DMS 273 (cell line): ENCODE measurements around the gene ATP11A.

Source experiments
- DNase-seq: peaks from one replicate; lab custom pipeline; 2025; ENCODE audit not compliant: unreplicated experiment; lab: John Stamatoyannopoulos, UW

Gene ATP11A

DNA sequence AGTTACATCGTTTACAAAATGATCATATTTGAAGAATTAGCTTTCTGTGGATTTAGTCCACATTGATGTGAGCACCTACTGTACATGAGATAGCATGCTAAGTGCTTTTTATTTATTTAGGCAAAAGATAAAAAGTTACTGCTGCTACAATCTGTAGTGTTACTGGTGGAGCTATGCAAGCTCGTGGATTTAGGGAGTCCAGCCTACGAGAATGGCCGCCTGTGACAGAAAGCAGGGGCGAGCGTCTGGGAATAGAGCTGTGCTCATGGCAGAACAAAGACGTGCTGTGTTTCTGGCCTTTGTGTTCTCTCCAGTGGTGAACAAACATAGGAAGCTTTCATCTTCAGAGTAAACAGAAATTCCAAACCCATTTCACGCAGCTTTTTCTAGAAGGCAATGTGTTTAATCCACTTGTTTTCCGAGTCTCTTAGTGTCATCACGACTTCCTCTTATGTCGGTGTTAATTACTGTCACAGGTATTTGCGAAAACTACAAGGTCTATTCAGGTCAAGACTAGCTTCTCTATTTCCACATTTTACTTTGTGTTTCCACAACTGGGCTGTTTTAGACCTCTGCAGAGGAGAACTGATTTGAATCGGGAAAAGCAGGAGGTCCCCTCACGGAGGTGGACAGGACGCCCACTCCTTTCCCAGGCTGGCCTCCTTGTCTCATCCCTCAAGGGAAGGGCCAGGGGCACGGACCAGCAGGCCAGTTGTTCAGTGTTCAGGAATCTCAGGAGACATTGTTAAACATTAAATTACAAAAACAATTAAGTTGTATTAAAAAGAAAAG lies 67.3 kb downstream of the ATP11A start:
- DNase-seq, result no peak

DNA sequence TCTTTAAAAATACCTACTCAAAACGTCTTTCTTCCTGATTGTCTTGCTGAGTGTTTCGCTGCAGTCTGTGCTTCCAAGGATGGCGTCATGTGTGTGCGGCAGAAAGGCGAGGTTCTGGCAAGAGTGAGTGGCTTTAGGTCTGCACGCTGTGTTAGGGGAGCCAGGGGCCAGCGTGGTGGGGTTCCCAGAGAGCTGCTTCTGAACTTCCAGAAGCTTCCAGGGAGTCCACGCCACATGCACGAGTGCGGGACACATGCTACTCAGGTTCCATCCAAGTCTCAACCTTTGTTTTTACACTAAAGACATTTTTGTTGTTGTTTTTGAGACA lies 67.9 kb downstream of the ATP11A start:
- DNase-seq, result no peak

DNA sequence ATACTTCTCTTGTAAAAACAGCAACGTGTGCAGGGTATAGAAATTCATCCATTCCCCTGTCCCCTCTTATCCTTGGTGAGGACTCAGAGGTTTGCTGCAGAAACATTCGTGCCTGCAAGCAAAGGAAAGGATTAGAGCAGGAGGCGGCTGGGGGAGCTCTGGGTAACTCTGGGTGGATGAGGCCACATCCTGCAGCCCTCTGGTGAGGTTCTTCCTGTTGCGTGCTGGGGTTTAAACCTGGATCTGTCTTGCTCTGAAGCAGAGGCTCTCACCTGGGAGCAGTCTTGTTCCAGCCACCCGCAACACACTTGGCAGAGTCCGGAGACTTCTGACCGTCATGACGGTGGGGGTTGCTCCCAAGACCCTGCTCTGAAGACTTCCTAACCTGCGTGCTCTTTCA lies 69.2 kb downstream of the ATP11A start:
- DNase-seq, result no peak

DNA sequence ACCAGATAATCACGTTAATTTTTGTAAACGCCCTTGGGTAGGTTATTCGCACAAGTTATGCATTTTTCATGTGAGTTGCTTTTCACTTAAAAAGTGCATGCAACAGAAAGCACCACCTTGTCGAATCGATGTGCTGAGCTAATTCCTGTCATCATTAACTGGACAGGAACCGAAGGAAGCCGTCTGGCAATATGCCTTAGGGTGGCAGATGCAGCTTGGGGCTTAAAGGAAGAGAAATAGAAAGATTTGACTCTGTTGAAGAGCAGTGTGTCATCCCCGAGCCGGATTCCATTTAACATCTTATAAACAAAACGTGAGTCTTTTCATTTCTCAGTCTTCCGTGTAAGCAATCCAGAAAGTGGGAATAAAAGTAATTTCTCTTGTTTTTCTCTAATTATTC lies 70.0 kb downstream of the ATP11A start:
- no peak for DNase-seq

DNA sequence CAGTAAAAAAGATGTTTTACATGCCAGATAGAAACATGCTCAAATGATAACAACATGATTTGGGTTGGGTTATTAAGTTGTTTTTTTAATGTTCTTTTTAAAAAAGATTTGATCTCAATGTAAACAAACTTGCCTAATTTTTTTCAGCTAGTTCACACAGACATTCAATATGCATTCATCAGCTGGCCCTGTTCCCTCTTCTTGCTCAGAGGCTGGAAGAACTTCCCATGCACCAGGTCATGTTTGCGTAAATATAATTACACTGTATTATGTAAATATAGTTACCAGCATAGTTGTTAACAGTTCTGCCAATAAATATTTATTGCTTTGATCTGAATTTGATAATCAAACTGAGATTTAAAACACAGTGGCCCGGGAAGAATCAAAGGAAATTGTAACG lies 70.6 kb downstream of the ATP11A start:
- DNase-seq, result no peak

DNA sequence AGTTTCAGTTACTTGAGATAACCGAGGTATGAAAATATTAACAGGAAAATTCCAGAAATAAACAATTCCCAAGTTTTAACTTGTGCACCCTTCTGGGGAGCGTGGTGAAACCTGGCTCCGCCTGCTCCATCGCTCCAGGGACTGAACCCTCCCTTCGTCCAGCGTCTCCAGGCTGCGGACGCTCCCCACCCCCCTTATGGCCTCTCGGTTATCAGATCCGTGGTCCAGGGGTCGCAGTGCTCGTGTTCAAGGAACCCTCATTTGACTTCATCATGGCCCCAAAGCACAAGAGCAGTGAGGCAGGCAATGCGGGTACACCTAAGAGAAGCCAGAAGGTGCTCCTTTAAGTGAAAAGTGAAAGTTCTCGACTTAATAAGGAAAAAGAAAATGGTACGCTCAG lies 71.1 kb downstream of the ATP11A start:
- no peak for DNase-seq

DNA sequence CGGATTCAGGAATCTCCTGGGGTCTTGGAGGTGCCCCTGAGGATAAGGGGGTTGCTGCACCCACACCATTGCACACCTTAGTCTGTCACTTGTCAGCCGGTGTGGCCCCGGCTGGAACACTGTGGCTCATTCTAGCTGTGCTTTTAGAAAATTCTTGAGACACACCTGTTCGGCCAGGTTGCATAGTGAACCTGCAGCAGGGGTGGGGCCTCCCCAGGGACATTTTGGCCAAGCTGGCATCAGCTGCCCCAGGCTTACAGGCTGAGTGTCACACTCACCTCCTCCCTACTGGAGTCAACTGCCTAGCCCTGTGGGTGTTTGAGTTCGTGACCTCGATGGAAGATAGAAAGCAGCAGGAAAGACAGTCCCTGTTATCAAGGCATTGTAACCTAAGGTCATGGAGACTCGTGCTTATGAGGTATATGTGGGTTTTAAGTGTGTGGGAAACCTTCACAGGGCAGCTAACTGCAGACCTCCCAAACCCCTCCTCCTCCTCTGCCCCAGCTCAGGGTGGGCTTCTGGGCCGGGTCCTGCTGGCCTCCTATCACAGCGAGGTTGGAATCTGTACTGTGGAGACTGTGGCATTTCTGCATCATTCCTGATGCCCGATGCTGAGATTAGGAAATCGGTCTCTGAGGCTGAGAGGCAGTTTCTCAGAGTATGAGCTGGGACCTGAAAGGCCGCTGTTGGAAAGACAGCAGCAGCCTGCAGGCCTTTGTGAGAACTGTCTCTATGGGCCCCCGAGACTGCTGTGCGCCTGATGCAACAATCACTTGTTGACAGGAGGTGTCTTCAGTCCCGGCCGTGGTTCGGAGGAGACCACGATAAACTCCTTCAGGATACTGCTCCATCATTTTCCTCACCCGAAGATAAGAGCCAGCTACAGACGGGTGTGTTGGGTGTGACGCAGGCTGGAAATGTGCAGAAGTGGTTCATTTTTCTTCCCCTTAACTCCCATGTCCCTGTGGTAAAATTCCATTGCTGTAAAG lies 72.2 kb downstream of the ATP11A start:
- DNase-seq, result no peak

DNA sequence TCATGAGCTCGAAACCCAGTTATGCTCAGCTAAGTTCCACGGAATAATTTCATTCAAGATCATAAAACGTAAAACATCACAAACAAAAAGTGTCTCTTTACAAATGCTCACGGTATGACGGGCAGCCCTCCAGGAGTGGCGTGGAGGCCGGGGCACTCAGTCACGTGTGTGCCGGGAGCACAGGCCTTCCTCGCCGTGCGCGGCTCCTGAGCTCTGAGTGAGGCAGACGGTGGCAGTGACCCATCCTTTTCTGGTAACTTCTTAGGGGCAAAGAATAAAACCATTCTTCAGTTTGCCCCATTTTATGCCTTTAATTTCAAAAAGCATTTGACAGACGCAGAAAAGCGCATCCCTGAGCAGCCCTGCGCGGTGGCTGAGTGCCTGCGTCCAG lies 72.8 kb downstream of the ATP11A start:
- no peak for DNase-seq

DNA sequence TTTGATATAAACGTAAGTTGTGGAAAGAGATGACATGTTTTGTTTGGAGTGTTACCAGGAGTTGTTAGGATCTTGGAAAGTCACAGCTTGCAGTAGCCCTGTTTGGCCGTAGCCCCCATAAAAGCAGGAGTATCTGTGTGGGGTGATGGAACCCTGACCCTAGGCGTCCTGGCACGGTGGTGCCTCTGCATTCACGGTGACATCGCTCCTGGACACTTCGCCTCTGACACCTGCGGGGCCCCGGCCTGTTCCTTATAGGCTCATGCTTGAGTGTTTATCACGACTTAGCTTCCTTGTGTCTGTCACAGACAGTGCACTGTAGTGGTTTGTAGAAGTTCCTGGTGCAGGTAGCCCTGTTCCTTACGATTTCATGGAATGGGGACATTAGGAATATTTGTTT lies 74.2 kb downstream of the ATP11A start:
- DNase-seq, result no peak

DNA sequence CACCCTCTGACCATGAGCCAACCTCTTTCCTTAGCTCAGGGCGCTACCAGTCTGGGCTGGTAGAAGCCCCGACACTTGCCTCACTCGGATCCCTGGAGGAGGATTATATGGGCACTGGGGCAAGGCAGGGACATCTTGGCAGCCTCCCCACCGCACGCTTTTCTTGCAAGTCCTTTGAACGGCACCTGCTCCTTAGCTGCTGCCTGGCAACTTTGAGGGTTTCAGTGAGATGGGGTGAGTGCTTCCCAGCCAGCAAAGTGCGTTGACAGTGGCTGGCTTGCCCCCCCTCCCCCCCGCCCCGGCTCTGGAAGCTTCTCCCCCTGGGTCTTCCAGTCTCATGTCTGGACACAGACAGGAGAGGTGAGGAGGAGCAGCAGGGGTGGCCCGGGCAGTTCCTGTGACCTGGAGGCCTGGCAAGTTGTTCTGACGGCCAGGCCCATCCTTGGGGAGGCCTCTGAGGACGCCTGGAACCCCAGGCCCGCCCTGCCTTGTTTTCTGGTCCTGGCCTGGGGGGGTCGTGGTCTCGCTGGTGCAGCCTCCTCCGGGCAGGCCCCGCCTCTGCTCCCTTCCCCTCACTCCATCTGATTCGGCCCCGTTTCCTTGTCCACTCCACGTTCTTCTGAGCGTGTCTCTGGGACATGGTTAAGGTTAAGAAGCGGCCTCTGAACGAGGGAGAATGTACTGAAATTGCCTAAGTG lies 75.2 kb downstream of the ATP11A start:
- DNase-seq, result no peak

DNA sequence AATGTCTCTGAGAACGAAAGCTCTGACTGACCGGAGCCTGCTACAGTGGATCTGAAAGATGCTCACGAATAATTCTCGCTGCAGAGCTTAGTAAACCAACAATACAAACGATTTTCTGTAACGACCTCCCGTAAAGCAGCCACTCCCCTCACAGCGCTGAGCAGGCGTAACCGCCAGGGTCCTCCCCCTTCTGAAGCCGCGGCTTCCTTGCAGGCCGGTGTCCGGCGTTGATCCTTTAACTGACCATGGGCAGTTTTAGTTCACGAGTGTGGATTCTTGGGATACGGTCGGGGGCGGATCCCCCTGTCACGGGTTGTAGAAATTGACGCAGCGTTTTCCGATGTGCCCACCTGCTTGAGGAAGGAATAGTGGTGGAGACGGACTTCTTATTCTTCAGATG lies 75.9 kb downstream of the ATP11A start:
- DNase-seq, result no peak

DNA sequence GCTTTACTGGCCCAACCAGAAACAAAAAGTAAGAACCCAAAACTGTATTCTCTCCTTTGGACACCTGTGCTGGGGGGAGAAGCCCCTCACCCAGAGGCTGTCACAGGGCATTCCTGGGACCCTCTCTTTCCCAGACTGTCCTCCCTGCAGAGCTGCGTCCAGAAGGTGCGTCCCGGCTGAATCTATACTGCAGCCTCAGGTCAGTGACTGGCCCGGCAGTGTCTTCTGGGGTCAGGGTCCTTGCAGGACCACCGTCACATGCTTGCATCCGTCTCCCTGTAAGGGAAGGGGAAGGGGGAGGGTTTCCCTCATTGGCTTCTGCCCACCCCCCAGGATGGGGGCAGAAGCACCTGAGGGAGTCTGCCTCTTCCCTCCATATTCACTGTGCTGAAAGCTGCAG lies 76.5 kb downstream of the ATP11A start:
- no peak for DNase-seq

DNA sequence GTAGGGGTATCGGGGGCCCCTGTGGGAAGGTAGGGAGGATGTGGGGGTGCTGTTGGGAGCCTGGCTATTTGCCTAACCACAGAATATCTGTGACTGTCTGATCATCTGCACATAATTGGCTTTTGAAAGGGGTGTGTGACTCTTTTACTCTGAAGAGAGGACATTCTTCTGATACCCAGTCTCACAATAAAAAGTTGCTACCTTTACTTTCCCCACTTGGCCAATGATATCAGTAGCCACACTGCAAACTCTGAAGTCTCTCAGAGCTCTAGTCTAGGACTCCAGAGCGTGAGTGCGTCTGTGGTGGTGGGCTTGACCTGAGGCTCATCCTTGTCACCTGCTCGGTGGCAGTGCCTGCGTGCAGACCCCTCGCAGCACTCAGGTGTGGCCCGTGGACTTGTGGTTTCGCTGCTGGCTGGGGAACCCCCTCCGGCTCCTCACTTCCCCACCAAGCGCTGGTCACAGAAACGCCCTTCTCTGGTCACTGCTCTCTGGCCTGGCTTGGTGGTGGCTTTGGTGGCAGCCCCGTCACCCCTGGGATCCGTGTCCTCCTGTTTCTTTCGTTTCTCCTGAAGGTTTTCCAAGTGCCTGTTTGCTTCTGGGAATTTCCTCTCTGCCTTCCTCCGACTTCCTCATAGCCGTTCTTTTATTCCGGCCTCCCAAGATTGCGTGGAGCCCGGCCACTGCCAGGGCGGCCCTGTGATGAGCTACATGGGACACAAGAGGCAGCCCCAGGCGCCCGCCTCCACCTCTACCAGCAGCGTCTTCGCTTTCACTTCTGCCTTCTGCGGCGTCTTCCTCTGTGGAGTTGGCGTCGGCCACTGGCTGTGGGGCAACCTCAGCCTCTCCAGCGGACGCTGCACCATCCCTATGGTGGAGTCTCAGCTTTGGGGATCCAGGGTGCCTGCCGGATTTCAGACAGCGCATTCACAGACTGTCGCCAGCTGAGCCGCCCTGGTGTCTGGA lies 78.0 kb downstream of the ATP11A start:
- DNase-seq, result no peak

DNA sequence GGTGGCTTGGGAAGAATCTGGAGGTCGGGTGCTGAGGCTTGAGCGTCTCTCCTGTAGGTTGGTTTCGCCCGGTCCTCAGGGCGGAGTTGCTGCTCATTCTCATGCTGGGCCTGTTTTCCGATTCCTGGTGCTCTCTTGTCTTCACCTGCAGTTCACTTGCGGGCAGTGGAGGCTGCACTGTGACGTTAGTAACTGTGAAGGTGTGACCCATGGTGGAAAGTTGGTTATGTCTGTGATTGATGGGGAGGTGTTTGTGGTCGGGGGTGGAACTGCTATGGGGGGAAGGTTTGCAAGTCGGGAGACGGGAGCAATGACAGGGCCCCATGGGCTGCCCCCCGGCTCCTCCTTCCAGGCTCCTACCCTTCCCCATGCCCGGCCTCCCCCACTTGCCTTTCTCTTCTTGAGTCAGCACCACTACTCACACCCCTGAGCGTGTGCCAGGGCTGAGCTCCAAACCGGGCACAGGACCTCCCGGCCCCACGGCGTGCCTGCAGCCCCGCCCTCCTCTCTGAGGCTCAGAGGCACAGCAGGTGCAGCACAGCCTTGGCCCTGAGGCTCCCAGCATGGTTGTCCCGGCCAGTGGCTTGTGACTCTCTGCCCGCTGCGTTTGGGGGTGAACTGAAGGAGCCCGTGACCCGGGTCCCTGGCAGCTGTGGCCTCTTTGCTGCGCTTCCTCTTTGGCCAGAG lies 79.1 kb downstream of the ATP11A start:
- no peak for DNase-seq

DNA sequence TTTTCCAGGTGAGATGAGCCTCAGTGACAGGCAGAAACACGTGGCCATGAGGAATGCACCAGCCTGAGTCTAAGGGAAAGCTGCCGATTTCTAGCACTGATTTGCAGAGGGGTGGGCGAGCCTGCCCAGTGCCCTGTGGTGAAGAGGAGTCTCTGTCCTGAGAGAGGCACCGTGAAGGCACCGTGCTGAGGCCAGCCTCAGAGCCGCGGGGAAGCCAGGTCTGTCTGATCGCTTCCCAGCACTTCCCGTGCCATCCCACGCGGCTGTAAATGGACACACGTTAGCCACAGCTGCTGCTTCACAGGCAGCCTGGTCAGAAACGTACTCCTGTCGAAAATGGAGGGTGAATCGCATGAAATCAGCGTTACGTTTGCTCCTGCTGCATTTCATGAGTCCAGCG lies 79.8 kb downstream of the ATP11A start:
- DNase-seq, result no peak

DNA sequence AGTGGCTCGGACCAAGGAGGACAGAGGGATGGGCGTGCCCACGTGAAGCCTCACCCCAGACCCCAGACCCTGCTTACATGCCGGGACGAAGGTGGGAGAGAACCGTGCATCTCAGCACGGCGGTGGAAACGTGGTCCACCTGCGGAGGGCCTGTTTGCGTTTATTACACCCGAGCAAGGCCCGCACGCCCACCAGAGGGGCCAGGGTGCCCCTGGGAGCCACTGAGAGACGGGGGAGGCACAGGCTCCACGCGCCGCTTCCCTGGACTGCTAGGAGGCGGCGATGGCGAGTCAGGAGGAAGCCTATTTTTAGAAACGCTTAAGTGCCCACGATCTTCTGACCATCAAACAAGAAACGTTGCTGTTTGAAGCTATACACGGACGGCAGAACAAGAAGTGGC lies 80.7 kb downstream of the ATP11A start:
- DNase-seq, result no peak

DNA sequence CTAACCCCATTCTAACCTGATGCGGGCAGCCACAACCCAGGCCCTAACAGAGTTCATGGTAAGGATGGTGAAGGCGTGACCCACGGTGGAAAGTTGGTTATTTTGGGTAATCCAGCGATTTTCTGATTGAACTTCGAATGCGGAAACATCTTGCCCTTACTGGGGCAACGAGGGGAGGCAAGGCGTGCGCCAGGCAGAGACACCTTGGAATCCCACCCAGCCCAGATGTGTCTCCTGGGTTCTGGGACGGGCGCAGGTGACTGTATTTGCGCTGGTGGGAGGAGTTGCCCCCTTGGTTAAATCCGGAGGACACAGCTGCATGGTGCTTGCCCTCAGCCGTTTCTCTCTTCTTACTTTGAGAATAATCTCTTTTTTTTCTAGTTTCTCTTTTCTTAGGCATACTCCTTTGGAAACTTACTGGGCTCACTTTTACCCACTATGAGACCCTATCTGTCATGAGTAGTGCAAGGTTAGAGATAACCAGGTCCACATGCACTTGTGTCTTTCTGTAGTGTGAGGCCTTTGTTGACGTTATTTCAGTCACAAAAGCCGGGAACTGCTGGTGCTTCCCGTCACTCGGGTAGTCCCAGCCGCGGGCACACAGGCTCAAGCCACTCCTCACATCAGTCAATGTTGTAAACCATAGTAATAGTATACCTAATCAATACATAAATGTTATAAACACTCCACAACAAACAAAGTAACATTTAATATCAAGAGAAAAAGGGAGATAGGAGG lies 81.5 kb downstream of the ATP11A start:
- DNase-seq, result no peak

DNA sequence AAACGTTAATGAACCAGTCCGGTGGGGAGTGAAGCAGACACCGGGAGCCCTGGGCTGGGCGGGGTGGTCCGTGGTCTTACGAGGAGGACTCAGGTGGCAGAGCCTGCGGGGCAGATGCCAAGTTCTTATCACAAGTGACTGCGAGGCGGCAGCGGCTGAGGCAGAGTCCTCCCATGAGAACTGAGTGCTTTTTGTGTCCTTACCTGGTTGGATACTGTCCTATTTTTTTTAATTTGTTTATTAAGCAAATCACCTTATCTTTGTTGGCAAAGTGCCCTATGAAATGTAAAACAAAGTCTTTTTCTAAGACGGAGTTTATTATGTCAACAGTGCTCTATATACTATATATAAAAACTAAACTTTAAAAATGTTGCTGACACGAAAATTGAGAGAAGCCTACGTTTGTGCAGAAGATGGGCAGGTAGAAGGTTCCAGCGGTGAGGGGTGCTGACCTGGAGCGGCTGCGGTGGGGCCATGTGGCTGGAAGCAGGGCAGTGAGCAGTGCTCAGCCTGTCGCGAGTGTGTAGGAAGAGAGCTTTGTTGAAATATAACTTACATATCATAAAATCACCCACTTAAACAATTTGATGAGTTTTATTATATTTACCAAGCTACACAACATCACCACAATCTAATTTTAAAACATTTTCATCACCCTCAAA lies 82.2 kb downstream of the ATP11A start:
- no peak for DNase-seq

DNA sequence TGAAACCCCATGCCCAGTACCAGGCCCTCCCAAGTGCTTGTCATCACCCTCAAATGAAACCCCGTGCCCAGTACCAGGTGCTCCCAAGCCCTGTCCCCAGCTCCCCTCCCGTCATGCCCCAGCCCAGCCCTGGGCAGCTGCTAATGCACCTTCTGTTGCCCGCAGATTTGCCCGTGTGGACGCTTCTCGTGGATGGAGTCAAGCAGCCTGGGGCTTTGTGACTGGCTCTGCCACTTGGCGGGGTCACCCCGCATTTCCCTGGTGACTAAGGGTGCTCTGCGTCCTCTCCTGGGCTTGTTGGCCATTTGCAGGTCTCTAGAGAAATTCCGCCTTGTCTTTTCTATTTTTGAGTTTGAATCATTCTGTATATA lies 82.7 kb downstream of the ATP11A start:
- no peak for DNase-seq
